Measurements from ENCODE around the gene MNAT1. TPM values are rescaled to one million over a fixed set of nuclear protein-coding genes. Genes with fewer than 3 reads are reported as not detected.

Gene MNAT1
- 31.9 and 38.9 TPM in 2 replicates for total RNA-seq

DNA sequence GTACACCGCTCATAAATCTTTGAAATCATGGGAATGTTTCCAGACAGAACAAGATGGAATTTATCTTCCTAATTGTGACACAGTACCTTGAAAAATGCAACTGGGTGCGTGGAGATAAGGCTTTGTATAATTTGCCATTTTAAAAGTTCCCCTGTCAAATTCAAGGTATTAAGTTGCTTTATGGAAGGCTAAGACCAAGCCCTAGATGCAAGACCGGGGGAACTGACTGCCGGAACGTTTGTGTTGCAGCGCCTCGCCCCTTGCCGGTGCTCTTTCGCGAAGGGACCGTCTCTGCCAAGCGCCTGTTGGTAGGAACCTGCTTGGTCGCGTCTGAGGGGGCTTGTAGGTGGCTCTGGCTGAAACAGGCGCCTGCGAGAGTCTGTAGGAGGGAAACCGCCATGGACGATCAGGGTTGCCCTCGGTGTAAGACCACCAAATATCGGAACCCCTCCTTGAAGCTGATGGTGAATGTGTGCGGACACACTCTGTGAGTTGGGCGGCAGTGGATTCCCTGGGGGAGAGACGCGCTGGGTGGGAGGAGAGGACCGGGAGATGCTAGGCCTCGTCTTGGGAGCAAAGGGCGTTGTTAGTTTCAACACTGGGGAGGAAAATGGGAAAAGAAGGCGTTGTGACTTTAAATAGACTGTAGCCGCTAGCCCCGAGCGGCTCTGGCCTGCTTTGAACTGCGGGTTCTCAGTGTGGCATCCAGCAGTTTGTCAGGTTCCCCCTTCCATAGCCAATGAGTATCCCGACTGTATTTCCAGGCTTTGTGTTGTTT lies at the start of gene MNAT1:
TSS of gene MNAT1 (plus strand) at position 297 of the 778 bp plus-strand sequence. CDS start at position 399, 102 bp downstream.

DNA sequence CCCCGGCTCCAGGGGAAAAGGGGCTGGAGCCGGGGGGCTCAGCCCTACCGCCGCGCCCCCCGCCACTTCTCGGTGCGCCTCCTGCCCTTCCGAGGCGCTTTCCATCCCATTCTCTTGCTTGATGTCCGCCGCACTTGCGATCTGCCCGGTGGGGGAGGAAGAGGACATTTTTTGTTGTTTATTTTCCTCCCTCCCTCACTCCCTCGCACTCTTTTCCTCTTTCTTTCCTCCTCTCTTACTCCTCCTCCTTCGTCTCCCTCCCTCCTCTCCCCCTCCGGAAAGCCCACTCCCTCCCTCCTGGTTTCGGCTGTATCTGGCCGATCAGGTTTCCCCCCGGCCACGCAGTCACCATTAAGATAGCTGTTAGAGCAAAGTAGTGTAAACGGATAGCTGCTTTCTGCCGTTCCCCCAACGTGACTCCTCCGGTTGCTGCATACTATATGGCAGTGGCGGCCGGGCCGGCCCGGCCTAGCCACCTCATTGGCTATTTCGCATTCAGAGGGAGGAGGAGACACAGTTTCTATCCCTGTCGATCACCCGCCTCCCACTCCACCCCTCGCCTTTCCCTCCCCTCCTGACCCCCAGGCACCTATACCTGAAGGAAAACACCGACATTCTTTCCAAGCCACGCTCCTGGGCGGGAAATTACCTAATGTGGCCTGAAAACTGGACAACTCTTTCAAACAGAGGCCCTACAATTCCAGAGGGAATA lies 10.5 kb upstream of the MNAT1 start, which contains the start of gene SIX4:
TSS of gene SIX4 (minus strand) at position 445 of the 712 bp plus-strand sequence. CDS start at position 168, 277 bp downstream.

DNA sequence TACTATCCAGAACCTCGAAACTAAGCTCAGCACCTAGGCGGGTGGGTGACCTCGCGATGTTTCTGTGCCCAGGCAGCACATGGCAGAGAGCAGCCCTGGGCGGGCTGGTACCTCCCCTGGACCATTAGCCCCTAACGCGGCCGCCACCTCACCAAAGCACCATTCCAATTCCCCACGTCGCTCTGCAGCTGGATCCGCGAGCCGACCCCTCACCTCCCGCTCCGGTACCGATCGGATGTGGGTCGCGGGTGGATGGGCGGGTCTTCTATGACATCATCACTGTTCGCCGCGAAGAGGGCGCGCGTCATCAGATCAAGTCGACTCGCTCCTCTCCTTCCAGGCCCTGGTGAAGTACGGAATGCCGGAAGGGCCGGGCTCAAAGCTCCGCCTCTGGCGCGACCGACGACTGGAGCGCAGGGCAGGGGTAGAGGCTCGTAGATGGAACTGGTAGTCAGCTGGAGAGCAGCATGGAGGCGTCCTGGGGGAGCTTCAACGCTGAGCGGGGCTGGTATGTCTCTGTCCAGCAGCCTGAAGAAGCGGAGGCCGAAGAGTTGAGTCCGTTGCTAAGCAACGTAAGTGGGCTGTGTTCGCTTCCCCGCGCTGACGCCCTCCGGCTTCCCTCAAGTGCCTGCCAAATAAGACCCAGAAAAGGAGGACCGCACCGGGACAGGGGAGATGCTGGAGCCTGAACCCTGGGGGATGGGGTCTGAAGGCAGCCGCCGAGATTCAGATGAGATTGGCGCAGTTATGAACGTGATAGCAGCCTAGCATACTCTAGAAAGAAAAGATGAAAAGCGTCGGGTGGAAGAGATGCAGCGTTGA lies 246.5 kb downstream of the MNAT1 start, which contains the start of the genes SLC38A6 and TRMT5:
TSS of gene SLC38A6 (plus strand) at position 435 of the 822 bp plus-strand sequence. CDS start at position 468, 33 bp downstream.
TSS of gene TRMT5 (minus strand) at position 269 of the 822 bp plus-strand sequence. CDS start at position 163, 106 bp downstream.

Other genes with a start within 250 kb of the MNAT1 start
- gene C14orf39, start 248.7 kb upstream of the MNAT1 start, total RNA-seq: under 0.01 and 0.67 TPM in 2 replicates
- gene SIX6, start 225.6 kb upstream of the MNAT1 start, total RNA-seq: not detected in 2 replicates
- 48.8 and 50.4 TPM in 2 replicates for gene SIX1, start 85.3 kb upstream of the MNAT1 start, total RNA-seq
- 21.0 and 23.5 TPM in 2 replicates for gene SIX4, start 10.4 kb upstream of the MNAT1 start, total RNA-seq
- 9.7 and 9.8 TPM in 2 replicates for gene TRMT5, start 246.3 kb downstream of the MNAT1 start, total RNA-seq
- 14.1 and 18.3 TPM in 2 replicates for gene SLC38A6, start 246.5 kb downstream of the MNAT1 start, total RNA-seq